GM12878 (cell line): Measurements from ENCODE around the gene CS. TPM values are rescaled to one million over a fixed set of nuclear protein-coding genes. Genes with fewer than 3 reads are reported as not detected.

ENCODE experiments used
- ATAC-seq: fragments of 200-7000 bp; cut with Tn5 transposase; 3 replicates; pipeline ENCODE4 v1.9.1; 2020; ENCODE audit warnings: mild to moderate bottlenecking, moderate library complexity
- BruUV-seq: library from RNA; stranded (reverse); fragments of 400-500 nt; replicated peaks from 2 replicates; lab custom pipeline; 2021; lab: Mats Ljungman, UMichigan
- CTCF ChIA-PET: fragments of 300-600 bp; sonication (Branson Sonifier 250); formaldehyde crosslinking; extraction: SDS; loops from one replicate; lab custom pipeline; 2021; ENCODE audit warnings: inconsistent platforms; lab: Yijun Ruan, JAX
- POLR2A ChIA-PET: fragments of 350-600 bp; formaldehyde crosslinking; extraction: SDS; loops from one replicate; lab custom pipeline; 2021; ENCODE audit warnings: inconsistent platforms; lab: Charles Lee
- RAD21 ChIA-PET: fragments of 300-600 bp; sonication (Branson Sonifier 250); formaldehyde crosslinking; loops from one replicate; lab custom pipeline; 2023; ENCODE audit warnings: antibody characterized with exemption; ENCODE audit not compliant: unreplicated experiment; lab: Charles Lee
- SMC1A ChIA-PET: fragments of 300-600 bp; sonication (Branson Sonifier 250); formaldehyde crosslinking; loops from one replicate; lab custom pipeline; 2023; ENCODE audit not compliant: unreplicated experiment, uncharacterized antibody; lab: Charles Lee
- DNase-seq: peaks from one replicate; pipeline ENCODE4 v3.0.0-alpha.2; 2011; ENCODE audit warnings: low read depth, low spot score
- FAIRE-seq: peaks from 3 replicates; lab custom pipeline; 2011; peaks lifted over from hg19 to GRCh38; lab: Jason Lieb, UNC
- H2AFZ ChIP-seq: 2 replicates; pipeline ENCODE4 v1.6.0; 2011; ENCODE audit warnings: low read depth, low read length, control low read depth; ENCODE audit not compliant: control insufficient read depth
- H3K27ac ChIP-seq: 2 replicates; pipeline ENCODE4 v1.5.1; 2011; ENCODE audit warnings: control low read depth; ENCODE audit not compliant: control insufficient read depth, insufficient read depth
- H3K27me3 ChIP-seq, 2 experiments: replicated peaks in 1 of 2; 2 replicates each; pipeline versions ENCODE4 v1.6.0 to v1.6.1; 2011; ENCODE audit warnings: low read length in 1 of 2; ENCODE audit not compliant: control insufficient read depth in 2 of 2, insufficient read depth in 2 of 2
- H3K36me3 ChIP-seq, 2 experiments: 2 replicates each; pipeline ENCODE4 v1.5.1; 2011; ENCODE audit warnings: low read length in 1 of 2; ENCODE audit not compliant: control insufficient read depth in 2 of 2, insufficient read depth in 2 of 2
- H3K4me1 ChIP-seq: 2 replicates; pipeline ENCODE4 v1.6.1; 2011; ENCODE audit warnings: mild to moderate bottlenecking, low read length, moderate library complexity, mixed read lengths; ENCODE audit not compliant: control insufficient read depth, insufficient read depth
- H3K4me2 ChIP-seq: 2 replicates; pipeline ENCODE4 v1.6.0; 2011; ENCODE audit warnings: control low read depth; ENCODE audit not compliant: control insufficient read depth, insufficient read depth
- H3K4me3 ChIP-seq: fragments of 200-600 bp; sonication (generic); 2 replicates; pipeline ENCODE4 v1.5.1; 2016
- H3K79me2 ChIP-seq: 2 replicates; pipeline ENCODE4 v1.6.0; 2011; ENCODE audit warnings: low read length; ENCODE audit not compliant: control insufficient read depth, insufficient read depth
- H3K9ac ChIP-seq: 2 replicates; pipeline ENCODE4 v1.8.0; 2011; ENCODE audit warnings: low read length, control low read depth, mixed read lengths; ENCODE audit not compliant: control insufficient read depth, insufficient read depth
- H3K9me3 ChIP-seq: replicated peaks from 3 replicates; pipeline ENCODE4 v1.5.1; 2011; ENCODE audit warnings: mild to moderate bottlenecking, low read length; ENCODE audit not compliant: control insufficient read depth, insufficient read depth
- H4K20me1 ChIP-seq: 2 replicates; pipeline ENCODE4 v1.6.0; 2011; ENCODE audit not compliant: control insufficient read depth, insufficient read depth
- NBN ChIP-seq: fragments of 450-650 bp; IDR thresholded peaks from 2 replicates; pipeline ENCODE4 v1.6.1; 2016
- NFYB ChIP-seq: IDR thresholded peaks from 2 replicates; pipeline ENCODE4 v1.6.1; 2011; ENCODE audit warnings: low read depth, mild to moderate bottlenecking, low read length, improper control_type of control experiment, moderate library complexity; ENCODE audit not compliant: insufficient read depth
- RAD51 ChIP-seq: fragments of 450-650 bp; IDR thresholded peaks from 2 replicates; pipeline ENCODE4 v1.6.1; 2016; ENCODE audit warnings: moderate library complexity, mild to moderate bottlenecking, inconsistent platforms
- WGBS: methylation state at CpG from one replicate; pipeline ENCODE4 v1.1.6; 2016; ENCODE audit warnings: low lambda C conversion rate; ENCODE audit not compliant: insufficient replicate concordance, insufficient coverage; ENCODE audit errors: missing lambda C conversion rate; 5-methylcytosine and 5-hydroxymethylcytosine counted together
- in situ Hi-C: fragments of 300-500 bp; cut with MboI; formaldehyde crosslinking; loops from 9 replicates; pipeline ENCODE4 v1.14.3; 2018; ENCODE audit warnings: mixed read lengths
- intact Hi-C: fragments of 100-400 bp; cut with micrococcal nuclease; formaldehyde crosslinking; loops from one replicate; pipeline ENCODE4 v1.14.2; 2022; ENCODE audit not compliant: unreplicated experiment
- polyA plus RNA-seq, 11 experiments: library from polyadenylated mRNA; depleted of rRNA in 4 of 11; unstranded in 6 of 11; stranded (reverse) in 5 of 11; fragments of >200 nt; fragmentation: Nextera tagmentation in 4 of 11; fragmentation: Illumina TruSeq in 1 of 11; extraction: Ambion mirVana in 4 of 11; extraction: Trizol in 1 of 11; gene quantifications; 1 replicate in 1 of 11; 2 replicates in 10 of 11; pipeline versions ENCODE4 v1.2.1 to v1.2.3, GENCODE V29; 2011 to 2016; ENCODE audit warnings: inconsistent platforms in 2 of 11, missing spikeins in 2 of 11, low read depth in 1 of 11
- total RNA-seq, 4 experiments: library from RNA; depleted of rRNA in 3 of 4; stranded (reverse); fragments of >200 nt in 3 of 4; fragmentation: Illumina TruSeq in 1 of 4; extraction: Trizol in 1 of 4; gene quantifications; 2 replicates each; pipeline versions ENCODE4 v1.2.1 to v1.2.3, GENCODE V29; 2013 to 2021
- TF ChIP-seq, protein P1 (sequence below): IDR thresholded peaks from 2 replicates; pipeline ENCODE4 v1.6.1; 2012; ENCODE audit warnings: low read length, inconsistent platforms
- TF ChIP-seq, protein P2 (sequence below): IDR thresholded peaks from 2 replicates; pipeline ENCODE4 v1.6.1; 2011; ENCODE audit warnings: borderline replicate concordance, low read depth, mild to moderate bottlenecking, moderate library complexity, mixed read lengths, low read length; ENCODE audit not compliant: insufficient read depth; ENCODE audit errors: extremely low read length
- TF ChIP-seq, protein P3 (sequence below): fragments of 450-650 bp; IDR thresholded peaks from 2 replicates; pipeline ENCODE4 v1.6.1; 2017; ENCODE audit warnings: mild to moderate bottlenecking, moderate library complexity
- TF ChIP-seq, protein P4 (sequence below): IDR thresholded peaks from 2 replicates; pipeline ENCODE4 v1.6.1; 2011; ENCODE audit warnings: low read depth, low read length, improper control_type of control experiment, borderline replicate concordance
- TF ChIP-seq, protein P5 (sequence below): fragments of 150-350 bp; IDR thresholded peaks from 2 replicates; pipeline ENCODE4 v1.6.1; 2014; ENCODE audit warnings: mild to moderate bottlenecking, low read depth, low read length

CS gene
- total and polyA plus RNA-seq, 10 of the 15 experiments (the other 5 are each of a cell fraction or from before 2014, with no cell fraction given): 64.9 to 276 (median 139) TPM

DNA sequence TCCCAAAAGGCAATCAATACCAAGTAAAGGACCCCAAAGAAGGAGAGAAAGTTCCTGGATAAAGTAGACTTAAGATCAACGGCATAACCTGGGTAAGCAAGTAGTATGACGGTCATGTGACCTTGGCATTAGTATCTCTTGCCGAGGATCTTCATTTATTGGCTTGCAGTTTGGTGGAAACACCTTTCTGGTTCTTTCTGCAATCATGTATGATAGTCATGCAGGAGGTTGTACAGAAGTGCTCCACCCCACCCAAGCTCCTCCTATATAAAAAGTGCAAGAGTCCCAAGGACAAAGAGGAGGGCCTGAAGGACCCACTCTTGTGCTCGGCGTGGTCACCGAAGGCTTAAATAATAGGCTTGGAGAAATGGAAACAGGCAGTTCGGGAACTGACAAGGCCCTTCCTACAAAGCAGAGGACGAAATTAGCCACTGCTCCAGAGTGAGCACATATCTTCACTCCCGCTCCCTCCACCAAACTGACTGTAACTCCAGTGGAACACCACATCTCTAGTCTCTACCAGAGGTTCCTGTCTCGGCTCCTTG is 750 bp downstream of the CS start:
- SMC1A ChIA-PET: interaction anchor here (1.0 to 2.0 kb wide), 3 partner anchors 11 to 105 kb away, joined by 3 to 4 read pairs (median 3); no protein-coding TSS in a partner anchor
- FAIRE-seq (peak; percentile 83), DNase-seq (no peak), ATAC-seq (peak; percentile 10)
- POLR2A ChIA-PET: interaction anchor here (0.6 to 1.7 kb wide), 4 partner anchors 34 to 148 kb away, joined by 3 to 5 read pairs (median 4); partner anchors contain the start of genes IL23A and PAN2
- RAD21 ChIA-PET: interaction anchor here (1.1 to 1.6 kb wide), 4 partner anchors 41 to 161 kb away, joined by 3 to 4 read pairs (median 4); partner anchors contain the start of genes ANKRD52 and STAT2
- H3K79me2 ChIP-seq: peaks cover 50% of the 10 kb centered on the region
- no peaks in the 10 kb centered on the region for H3K27me3 ChIP-seq
- H3K4me1 ChIP-seq: peaks cover 32% of the 10 kb centered on the region
- peak overlapping the region; percentile 75 for H3K27ac ChIP-seq
- TF ChIP-seq, protein P1, sequence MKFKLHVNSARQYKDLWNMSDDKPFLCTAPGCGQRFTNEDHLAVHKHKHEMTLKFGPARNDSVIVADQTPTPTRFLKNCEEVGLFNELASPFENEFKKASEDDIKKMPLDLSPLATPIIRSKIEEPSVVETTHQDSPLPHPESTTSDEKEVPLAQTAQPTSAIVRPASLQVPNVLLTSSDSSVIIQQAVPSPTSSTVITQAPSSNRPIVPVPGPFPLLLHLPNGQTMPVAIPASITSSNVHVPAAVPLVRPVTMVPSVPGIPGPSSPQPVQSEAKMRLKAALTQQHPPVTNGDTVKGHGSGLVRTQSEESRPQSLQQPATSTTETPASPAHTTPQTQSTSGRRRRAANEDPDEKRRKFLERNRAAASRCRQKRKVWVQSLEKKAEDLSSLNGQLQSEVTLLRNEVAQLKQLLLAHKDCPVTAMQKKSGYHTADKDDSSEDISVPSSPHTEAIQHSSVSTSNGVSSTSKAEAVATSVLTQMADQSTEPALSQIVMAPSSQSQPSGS: no peak
- TF ChIP-seq, protein P2, sequence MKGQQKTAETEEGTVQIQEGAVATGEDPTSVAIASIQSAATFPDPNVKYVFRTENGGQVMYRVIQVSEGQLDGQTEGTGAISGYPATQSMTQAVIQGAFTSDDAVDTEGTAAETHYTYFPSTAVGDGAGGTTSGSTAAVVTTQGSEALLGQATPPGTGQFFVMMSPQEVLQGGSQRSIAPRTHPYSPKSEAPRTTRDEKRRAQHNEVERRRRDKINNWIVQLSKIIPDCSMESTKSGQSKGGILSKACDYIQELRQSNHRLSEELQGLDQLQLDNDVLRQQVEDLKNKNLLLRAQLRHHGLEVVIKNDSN: peak; percentile 50
- TF ChIP-seq NBN (0 out of 2 replicates have a peak, but pooled peaks have one; percentile 26), RAD51 (peak; percentile 88), NFYB (peak; percentile 37; the same call in 1 of the 2 replicates)
- TF ChIP-seq, protein P3, sequence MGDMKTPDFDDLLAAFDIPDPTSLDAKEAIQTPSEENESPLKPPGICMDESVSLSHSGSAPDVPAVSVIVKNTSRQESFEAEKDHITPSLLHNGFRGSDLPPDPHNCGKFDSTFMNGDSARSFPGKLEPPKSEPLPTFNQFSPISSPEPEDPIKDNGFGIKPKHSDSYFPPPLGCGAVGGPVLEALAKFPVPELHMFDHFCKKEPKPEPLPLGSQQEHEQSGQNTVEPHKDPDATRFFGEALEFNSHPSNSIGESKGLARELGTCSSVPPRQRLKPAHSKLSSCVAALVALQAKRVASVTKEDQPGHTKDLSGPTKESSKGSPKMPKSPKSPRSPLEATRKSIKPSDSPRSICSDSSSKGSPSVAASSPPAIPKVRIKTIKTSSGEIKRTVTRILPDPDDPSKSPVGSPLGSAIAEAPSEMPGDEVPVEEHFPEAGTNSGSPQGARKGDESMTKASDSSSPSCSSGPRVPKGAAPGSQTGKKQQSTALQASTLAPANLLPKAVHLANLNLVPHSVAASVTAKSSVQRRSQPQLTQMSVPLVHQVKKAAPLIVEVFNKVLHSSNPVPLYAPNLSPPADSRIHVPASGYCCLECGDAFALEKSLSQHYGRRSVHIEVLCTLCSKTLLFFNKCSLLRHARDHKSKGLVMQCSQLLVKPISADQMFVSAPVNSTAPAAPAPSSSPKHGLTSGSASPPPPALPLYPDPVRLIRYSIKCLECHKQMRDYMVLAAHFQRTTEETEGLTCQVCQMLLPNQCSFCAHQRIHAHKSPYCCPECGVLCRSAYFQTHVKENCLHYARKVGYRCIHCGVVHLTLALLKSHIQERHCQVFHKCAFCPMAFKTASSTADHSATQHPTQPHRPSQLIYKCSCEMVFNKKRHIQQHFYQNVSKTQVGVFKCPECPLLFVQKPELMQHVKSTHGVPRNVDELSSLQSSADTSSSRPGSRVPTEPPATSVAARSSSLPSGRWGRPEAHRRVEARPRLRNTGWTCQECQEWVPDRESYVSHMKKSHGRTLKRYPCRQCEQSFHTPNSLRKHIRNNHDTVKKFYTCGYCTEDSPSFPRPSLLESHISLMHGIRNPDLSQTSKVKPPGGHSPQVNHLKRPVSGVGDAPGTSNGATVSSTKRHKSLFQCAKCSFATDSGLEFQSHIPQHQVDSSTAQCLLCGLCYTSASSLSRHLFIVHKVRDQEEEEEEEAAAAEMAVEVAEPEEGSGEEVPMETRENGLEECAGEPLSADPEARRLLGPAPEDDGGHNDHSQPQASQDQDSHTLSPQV: no peak
- TF ChIP-seq, protein P4, sequence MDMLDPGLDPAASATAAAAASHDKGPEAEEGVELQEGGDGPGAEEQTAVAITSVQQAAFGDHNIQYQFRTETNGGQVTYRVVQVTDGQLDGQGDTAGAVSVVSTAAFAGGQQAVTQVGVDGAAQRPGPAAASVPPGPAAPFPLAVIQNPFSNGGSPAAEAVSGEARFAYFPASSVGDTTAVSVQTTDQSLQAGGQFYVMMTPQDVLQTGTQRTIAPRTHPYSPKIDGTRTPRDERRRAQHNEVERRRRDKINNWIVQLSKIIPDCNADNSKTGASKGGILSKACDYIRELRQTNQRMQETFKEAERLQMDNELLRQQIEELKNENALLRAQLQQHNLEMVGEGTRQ: peak; percentile 28; the same call in 1 of the 2 replicates
- TF ChIP-seq, protein P5, sequence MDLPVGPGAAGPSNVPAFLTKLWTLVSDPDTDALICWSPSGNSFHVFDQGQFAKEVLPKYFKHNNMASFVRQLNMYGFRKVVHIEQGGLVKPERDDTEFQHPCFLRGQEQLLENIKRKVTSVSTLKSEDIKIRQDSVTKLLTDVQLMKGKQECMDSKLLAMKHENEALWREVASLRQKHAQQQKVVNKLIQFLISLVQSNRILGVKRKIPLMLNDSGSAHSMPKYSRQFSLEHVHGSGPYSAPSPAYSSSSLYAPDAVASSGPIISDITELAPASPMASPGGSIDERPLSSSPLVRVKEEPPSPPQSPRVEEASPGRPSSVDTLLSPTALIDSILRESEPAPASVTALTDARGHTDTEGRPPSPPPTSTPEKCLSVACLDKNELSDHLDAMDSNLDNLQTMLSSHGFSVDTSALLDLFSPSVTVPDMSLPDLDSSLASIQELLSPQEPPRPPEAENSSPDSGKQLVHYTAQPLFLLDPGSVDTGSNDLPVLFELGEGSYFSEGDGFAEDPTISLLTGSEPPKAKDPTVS: no peak
- intact Hi-C loops (no loop called here), in situ Hi-C loops (no loop called here)
- H3K4me3 ChIP-seq: peak overlapping the region; percentile 93
- H3K9me3 ChIP-seq: no peaks in the 10 kb centered on the region
- H3K36me3 ChIP-seq: no peaks in the 10 kb centered on the region
- BruUV-seq: TSS peak; percentile 67
- CTCF ChIA-PET: interaction anchor here (0.5 to 1.7 kb wide), 8 partner anchors 14 to 373 kb away, joined by 3 to 7 read pairs (median 3); partner anchors contain the start of genes ANKRD52, PAN2 and SMARCC2
- H3K9ac ChIP-seq: peak overlapping the region; percentile 81
- peak overlapping the region; percentile 70 for H3K4me2 ChIP-seq
- H4K20me1 ChIP-seq: no peaks in the 10 kb centered on the region
- peak overlapping the region; percentile 79 for H2AFZ ChIP-seq
- 2% methylated on average over 10 of the region's 10 CpGs for WGBS
